ENCODE results near the gene PPP1R16B.

DNA sequence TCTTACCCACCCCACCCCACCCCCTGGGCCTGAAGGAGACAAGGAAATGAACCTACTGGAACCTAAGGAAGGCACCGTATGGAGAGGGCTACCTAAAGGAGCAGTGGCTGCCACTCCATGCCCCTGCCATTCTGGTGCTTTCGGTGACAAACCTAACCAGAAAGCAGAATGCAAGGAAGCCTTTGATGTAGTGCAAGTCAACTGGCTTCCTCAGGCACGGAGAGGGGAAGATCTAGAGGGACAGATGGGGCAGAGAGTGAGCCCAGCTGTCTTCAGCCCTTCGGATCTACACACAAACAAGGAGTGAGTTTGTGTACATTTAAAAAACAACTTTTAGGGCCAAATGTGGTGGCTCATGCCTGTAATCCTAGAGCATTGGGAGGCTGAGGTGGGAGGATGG lies 39.5 kb downstream of the PPP1R16B start:
- TF ChIP-seq, protein P1, sequence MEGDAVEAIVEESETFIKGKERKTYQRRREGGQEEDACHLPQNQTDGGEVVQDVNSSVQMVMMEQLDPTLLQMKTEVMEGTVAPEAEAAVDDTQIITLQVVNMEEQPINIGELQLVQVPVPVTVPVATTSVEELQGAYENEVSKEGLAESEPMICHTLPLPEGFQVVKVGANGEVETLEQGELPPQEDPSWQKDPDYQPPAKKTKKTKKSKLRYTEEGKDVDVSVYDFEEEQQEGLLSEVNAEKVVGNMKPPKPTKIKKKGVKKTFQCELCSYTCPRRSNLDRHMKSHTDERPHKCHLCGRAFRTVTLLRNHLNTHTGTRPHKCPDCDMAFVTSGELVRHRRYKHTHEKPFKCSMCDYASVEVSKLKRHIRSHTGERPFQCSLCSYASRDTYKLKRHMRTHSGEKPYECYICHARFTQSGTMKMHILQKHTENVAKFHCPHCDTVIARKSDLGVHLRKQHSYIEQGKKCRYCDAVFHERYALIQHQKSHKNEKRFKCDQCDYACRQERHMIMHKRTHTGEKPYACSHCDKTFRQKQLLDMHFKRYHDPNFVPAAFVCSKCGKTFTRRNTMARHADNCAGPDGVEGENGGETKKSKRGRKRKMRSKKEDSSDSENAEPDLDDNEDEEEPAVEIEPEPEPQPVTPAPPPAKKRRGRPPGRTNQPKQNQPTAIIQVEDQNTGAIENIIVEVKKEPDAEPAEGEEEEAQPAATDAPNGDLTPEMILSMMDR (IDR thresholded peaks at IDR 0.05) = no peak
- TF ChIP-seq POLR2A (IDR thresholded peaks at IDR 0.05) = no peak
